H1 (cell line): Measurements from ENCODE around the gene RBM20. TPM values are rescaled to one million over a fixed set of nuclear protein-coding genes. Genes with fewer than 3 reads are reported as not detected.

ENCODE experiments used
- CTCF ChIA-PET: fragments of 300-600 bp; sonication (Branson Sonifier 250); formaldehyde crosslinking; loops from one replicate; lab custom pipeline; 2021; ENCODE audit not compliant: partially characterized antibody; lab: Charles Lee
- POLR2A ChIA-PET: fragments of 300-600 bp; sonication (Branson Sonifier 250); formaldehyde crosslinking; loops from one replicate; lab custom pipeline; 2021; ENCODE audit warnings: inconsistent platforms; ENCODE audit not compliant: partially characterized antibody; lab: Charles Lee
- DNase-seq, 2 experiments: peaks; one replicate each; pipeline versions ENCODE4 v3.0.0 to v3.0.0-alpha.2; 2010 to 2022; ENCODE audit warnings: low spot score in 2 of 2, low read depth in 1 of 2, mixed read lengths in 1 of 2
- FAIRE-seq: peaks from 2 replicates; lab custom pipeline; 2011; peaks lifted over from hg19 to GRCh38; lab: Jason Lieb, UNC
- H2AFZ ChIP-seq: 2 replicates; pipeline ENCODE4 v1.8.1; 2012; ENCODE audit warnings: low read length, inconsistent platforms
- H2AK5ac ChIP-seq: 2 replicates; pipeline ENCODE4 v1.6.1; 2013; ENCODE audit warnings: low read depth, low read length
- H2BK120ac ChIP-seq: replicated peaks from 2 replicates; pipeline ENCODE3; 2013; ENCODE audit warnings: low read depth, low read length, inconsistent platforms
- H2BK12ac ChIP-seq: 2 replicates; pipeline ENCODE4 v1.6.1; 2013; ENCODE audit warnings: low read depth, low read length
- H2BK15ac ChIP-seq: 2 replicates; pipeline ENCODE4 v1.6.1; 2013; ENCODE audit warnings: low read length
- H2BK20ac ChIP-seq: 2 replicates; pipeline ENCODE4 v1.6.1; 2013; ENCODE audit warnings: low read length
- H2BK5ac ChIP-seq: 2 replicates; pipeline ENCODE4 v1.6.1; 2013; ENCODE audit warnings: low read depth, low read length
- H3K14ac ChIP-seq: 2 replicates; pipeline ENCODE4 v1.6.1; 2013; ENCODE audit warnings: inconsistent platforms; ENCODE audit not compliant: insufficient read length
- H3K18ac ChIP-seq: 2 replicates; pipeline ENCODE4 v1.6.1; 2013; ENCODE audit warnings: low read length; ENCODE audit errors: extremely low read depth
- H3K23ac ChIP-seq: 2 replicates; pipeline ENCODE4 v1.6.1; 2013; ENCODE audit warnings: inconsistent platforms; ENCODE audit not compliant: insufficient read length
- H3K23me2 ChIP-seq: 2 replicates; pipeline ENCODE4 v1.6.1; 2013; ENCODE audit warnings: low read depth, low read length
- H3K27ac ChIP-seq: 2 replicates; pipeline ENCODE4 v1.6.1; 2011; ENCODE audit warnings: low read depth, low read length, inconsistent platforms
- H3K27me3 ChIP-seq, 4 experiments: replicated peaks in 1 of 4; 1 replicate in 1 of 4; 2 replicates in 3 of 4; pipeline versions ENCODE4 v1.6.1 to v1.8.1; 2011 to 2013; ENCODE audit warnings: low read length in 3 of 4, mild to moderate bottlenecking in 3 of 4, inconsistent platforms in 2 of 4, mixed read lengths in 2 of 4, moderate library complexity in 1 of 4; ENCODE audit not compliant: control insufficient read depth in 3 of 4, insufficient read depth in 3 of 4; ENCODE audit errors: extremely low read depth in 1 of 4
- H3K36me3 ChIP-seq, 4 experiments: 2 replicates each; pipeline versions ENCODE4 v1.6.1 to v1.8.1; 2011 to 2013; ENCODE audit warnings: mild to moderate bottlenecking in 4 of 4, low read length in 3 of 4, moderate library complexity in 2 of 4, control low read depth in 1 of 4, inconsistent platforms in 1 of 4; ENCODE audit not compliant: insufficient read depth in 4 of 4, control insufficient read depth in 2 of 4
- H3K4ac ChIP-seq: replicated peaks from 2 replicates; pipeline ENCODE3; 2013; ENCODE audit warnings: low read length, low read depth, mixed read lengths, inconsistent platforms; ENCODE audit not compliant: insufficient read length
- H3K4me1 ChIP-seq, 4 experiments: replicated peaks in 1 of 4; 1 replicate in 1 of 4; 2 replicates in 3 of 4; pipeline versions ENCODE4 v1.6.1 to v1.8.1; 2011 to 2013; ENCODE audit warnings: low read length in 3 of 4, inconsistent platforms in 2 of 4, mixed read lengths in 1 of 4; ENCODE audit not compliant: insufficient read depth in 4 of 4, control insufficient read depth in 3 of 4
- H3K4me2 ChIP-seq, 2 experiments: 2 replicates each; pipeline versions ENCODE4 v1.6.1 to v1.8.1; 2011 to 2013; ENCODE audit warnings: low read depth in 2 of 2, low read length in 2 of 2, control low read depth in 1 of 2, inconsistent platforms in 1 of 2, mild to moderate bottlenecking in 1 of 2; ENCODE audit not compliant: insufficient read depth in 1 of 2
- H3K4me3 ChIP-seq, 4 experiments: fragments of 200-600, 300-600 bp in 1 of 4; sonication (generic), shearing (Covaris generic), sonication (Bioruptor Twin) in 1 of 4; 2 replicates each; pipeline versions ENCODE4 v1.5.1 to v1.8.1; 2011 to 2016; ENCODE audit warnings: low read length in 4 of 4, low read depth in 3 of 4, control low read depth in 2 of 4, inconsistent platforms in 2 of 4, mild to moderate bottlenecking in 2 of 4, mixed read lengths in 1 of 4, moderate library complexity in 1 of 4; ENCODE audit not compliant: insufficient read depth in 2 of 4; ENCODE audit errors: extremely low read depth in 1 of 4
- H3K56ac ChIP-seq: replicated peaks from 2 replicates; pipeline ENCODE3; 2013; ENCODE audit warnings: low read depth, mild to moderate bottlenecking, mixed read lengths, low read length, inconsistent platforms; ENCODE audit not compliant: insufficient read length
- H3K79me1 ChIP-seq: 2 replicates; pipeline ENCODE4 v1.6.1; 2013; ENCODE audit warnings: low read depth, low read length, control low read depth
- H3K79me2 ChIP-seq, 2 experiments: 2 replicates each; pipeline versions ENCODE4 v1.6.1 to v1.8.1; 2012 to 2013; ENCODE audit warnings: low read length in 2 of 2, mild to moderate bottlenecking in 2 of 2, inconsistent platforms in 1 of 2; ENCODE audit not compliant: insufficient read depth in 2 of 2, control insufficient read depth in 1 of 2
- H3K9ac ChIP-seq, 4 experiments: replicated peaks in 1 of 4; 1 replicate in 1 of 4; 2 replicates in 3 of 4; pipeline versions ENCODE4 v1.6.1 to v1.8.1; 2011 to 2013; ENCODE audit warnings: low read depth in 3 of 4, low read length in 3 of 4, control low read depth in 2 of 4, mild to moderate bottlenecking in 2 of 4, moderate library complexity in 2 of 4, inconsistent platforms in 1 of 4; ENCODE audit errors: extremely low read depth in 1 of 4
- H3K9me3 ChIP-seq, 2 experiments: 2 replicates each; pipeline versions ENCODE4 v1.6.1 to v1.8.1; 2012 to 2013; ENCODE audit warnings: mild to moderate bottlenecking in 2 of 2, moderate library complexity in 2 of 2, control low read depth in 1 of 2, inconsistent platforms in 1 of 2, low read depth in 1 of 2, low read length in 1 of 2, mixed read lengths in 1 of 2; ENCODE audit not compliant: insufficient read depth in 2 of 2
- H4K20me1 ChIP-seq, 2 experiments: replicated peaks in 1 of 2; 2 replicates each; pipeline versions ENCODE3 to v1.8.1; 2011 to 2013; ENCODE audit warnings: inconsistent platforms in 2 of 2, low read length in 2 of 2, mild to moderate bottlenecking in 1 of 2; ENCODE audit not compliant: insufficient read depth in 2 of 2, control insufficient read depth in 1 of 2
- H4K5ac ChIP-seq: 2 replicates; pipeline ENCODE4 v1.6.1; 2013; ENCODE audit warnings: low read length, low read depth, mixed read lengths, inconsistent platforms; ENCODE audit not compliant: insufficient read length
- H4K8ac ChIP-seq: 2 replicates; pipeline ENCODE4 v1.8.0; 2013; ENCODE audit warnings: mild to moderate bottlenecking, moderate library complexity, low read length, inconsistent platforms; ENCODE audit not compliant: insufficient read depth; ENCODE audit errors: extremely low read depth
- H4K91ac ChIP-seq: replicated peaks from 2 replicates; pipeline ENCODE3; 2013; ENCODE audit warnings: low read length, mixed read lengths, inconsistent platforms; ENCODE audit not compliant: insufficient read length
- ASH2L ChIP-seq: fragments of 200-600, 300-600 bp; sonication (generic); IDR thresholded peaks from one replicate; pipeline ENCODE4 v1.7.1; 2017; ENCODE audit warnings: low read length
- GTF2F1 ChIP-seq: IDR thresholded peaks from 2 replicates; pipeline ENCODE4 v1.6.1; 2012; ENCODE audit warnings: low read depth, low read length, improper control_type of control experiment, borderline replicate concordance
- JUND ChIP-seq: IDR thresholded peaks from 2 replicates; pipeline ENCODE4 v1.6.1; 2011; ENCODE audit warnings: mild to moderate bottlenecking, improper control_type of control experiment, low read length
- NANOG ChIP-seq: IDR thresholded peaks from 2 replicates; pipeline ENCODE4 v1.6.1; 2011; ENCODE audit warnings: low read length, low read depth, mild to moderate bottlenecking, inconsistent platforms; ENCODE audit not compliant: insufficient read depth, poor library complexity, severe bottlenecking
- TAF1 ChIP-seq: IDR thresholded peaks from 2 replicates; pipeline ENCODE4 v1.6.1; 2011; ENCODE audit warnings: mild to moderate bottlenecking, low read depth, low read length
- WGBS, 2 experiments: shearing (Covaris generic) in 1 of 2; methylation state at CpG; one replicate each; pipeline versions ENCODE4 v1.1.6 to v1.1.7; 2013 to 2015; ENCODE audit warnings: low lambda C conversion rate in 2 of 2, mixed read lengths in 2 of 2, inconsistent platforms in 1 of 2, low coverage in 1 of 2, missing lambda C conversion rate in 1 of 2; ENCODE audit not compliant: insufficient replicate concordance in 2 of 2, insufficient coverage in 1 of 2, insufficient read length in 1 of 2; ENCODE audit errors: extremely low coverage in 1 of 2, missing lambda C conversion rate in 1 of 2; 5-methylcytosine and 5-hydroxymethylcytosine counted together
- polyA plus RNA-seq, 7 experiments: library from polyadenylated mRNA; depleted of rRNA in 3 of 7; stranded (reverse) in 5 of 7; unstranded in 2 of 7; fragments of >200 nt in 5 of 7; fragments of 200-250 nt in 2 of 7; gene quantifications; 1 replicate in 5 of 7; 2 replicates in 1 of 7; 4 replicates in 1 of 7; pipeline versions ENCODE4 v1.2.1 to v1.2.3, GENCODE V29; 2011 to 2013; ENCODE audit warnings: missing spikeins in 2 of 7, mixed read lengths in 2 of 7
- total RNA-seq: library from RNA; stranded (reverse); fragmentation: NEBNext Ultra II Directional; extraction: Animal tissue kit (Norgen Biotek cat#: 25700); gene quantifications from 2 replicates; pipeline ENCODE4 v1.2.1, GENCODE V29; 2021

Gene RBM20
- total and polyA plus RNA-seq, 2 of the 8 experiments (the other 6 are each of a cell fraction or from before 2014, with no cell fraction given): 0.05 to 0.63 TPM

GRCh38 chr10:110848106-110848505 is 204.0 kb downstream of the RBM20 start:
- Histone ChIP-seq H3K23ac (no peak overlapping the region), H3K27me3 (no peaks in the 10 kb centered on the region), H3K4ac (no peak overlapping the region), H2BK120ac (no peak overlapping the region), H4K20me1 (no peaks in the 10 kb centered on the region), H3K79me1 (no peaks in the 10 kb centered on the region), H3K18ac (no peak overlapping the region), H4K5ac (no peak overlapping the region), H3K4me3 (no peak overlapping the region), H3K23me2 (no peaks in the 10 kb centered on the region), H4K91ac (no peak overlapping the region), H2BK5ac (no peak overlapping the region), H2BK15ac (no peak overlapping the region), H3K79me2 (no peaks in the 10 kb centered on the region), H3K27ac (no peak overlapping the region), H2BK12ac (no peak overlapping the region), H3K9ac (no peak overlapping the region), H3K36me3 (no peaks in the 10 kb centered on the region), H3K14ac (no peak overlapping the region), H4K8ac (no peak overlapping the region), H3K9me3 (no peaks in the 10 kb centered on the region), H3K4me2 (no peak overlapping the region), H2BK20ac (no peak overlapping the region), H2AK5ac (no peak overlapping the region), H3K4me1 (no peaks in the 10 kb centered on the region), H3K56ac (no peak overlapping the region), H2AFZ (no peak overlapping the region)
- CTCF ChIA-PET: no interaction called here
- DNase-seq (no peak), FAIRE-seq (no peak)
- POLR2A ChIA-PET: no interaction called here
- no peak for TF ChIP-seq JUND
- no peak for TF ChIP-seq GTF2F1
- no peak for TF ChIP-seq NANOG
- TF ChIP-seq ASH2L: no peak
- no peak for TF ChIP-seq TAF1
- WGBS, 2 experiments: 81% methylated on average over 2 of the region's 2 CpGs; no CpG with 5 or more reads in 1 of the 2 experiments
